Activated B cell treated with CpG ODN at 0.5 μM for 24 hours (primary cell): ENCODE results near the gene HAX1. TPM values are rescaled to one million over a fixed set of nuclear protein-coding genes. Genes with fewer than 3 reads are reported as not detected.
A peak's percentile ranks its signal among the peaks of the same experiment; 100 is the strongest.
"Not testable (repeated sequence)": the region's sequence is repeated elsewhere in the genome, so short reads cannot be mapped to it uniquely, and the experiment has no call there.

Source experiments
- ATAC-seq: fragments of 200-7000 bp; cut with Tn5 transposase; one replicate; pipeline ENCODE4 v1.10.0; 2021; ENCODE audit warnings: low read depth, mild to moderate bottlenecking, moderate library complexity
- CTCF ChIA-PET: fragments of 350-600 bp; sonication (Branson Sonifier 250); formaldehyde crosslinking; loops from one replicate; lab custom pipeline; 2021; ENCODE audit warnings: antibody characterized with exemption; lab: Charles Lee
- POLR2A ChIA-PET: fragments of 350-600 bp; sonication (Branson Sonifier 250); formaldehyde crosslinking; loops from one replicate; lab custom pipeline; 2021; ENCODE audit warnings: antibody characterized with exemption; lab: Charles Lee
- DNase-seq: peaks from one replicate; pipeline ENCODE4 v3.0.0; 2022
- H3K27ac Mint-ChIP-seq: one replicate; pipeline ENCODE4 v1.8.0; 2020; ENCODE audit warnings: mixed read lengths
- H3K27me3 Mint-ChIP-seq: one replicate; pipeline ENCODE4 v1.8.0; 2021; ENCODE audit warnings: mixed read lengths
- H3K36me3 Mint-ChIP-seq: one replicate; pipeline ENCODE4 v1.8.0; 2021; ENCODE audit warnings: low read depth, mixed read lengths
- H3K4me1 Mint-ChIP-seq: one replicate; pipeline ENCODE4 v1.8.0; 2021; ENCODE audit warnings: mixed read lengths
- H3K4me3 Mint-ChIP-seq: one replicate; pipeline ENCODE4 v1.8.0; 2020; ENCODE audit warnings: mild to moderate bottlenecking, mixed read lengths
- H3K9me3 Mint-ChIP-seq: one replicate; pipeline ENCODE4 v1.8.0; 2020; ENCODE audit warnings: mixed read lengths
- CTCF ChIP-seq: fragments of 200-600 bp; IDR thresholded peaks from one replicate; pipeline ENCODE4 v1.8.0; 2022; ENCODE audit warnings: antibody characterized with exemption, mild to moderate bottlenecking
- intact Hi-C: fragments of 100-400 bp; cut with micrococcal nuclease; formaldehyde crosslinking; loops from one replicate; pipeline ENCODE4 v1.15.1; 2024
- total RNA-seq: library from RNA; stranded (reverse); gene quantifications from 2 replicates; pipeline ENCODE4 v1.2.3, GENCODE V29; 2022

HAX1 gene
- 89.4 and 93.0 TPM in 2 replicates for total RNA-seq

DNA sequence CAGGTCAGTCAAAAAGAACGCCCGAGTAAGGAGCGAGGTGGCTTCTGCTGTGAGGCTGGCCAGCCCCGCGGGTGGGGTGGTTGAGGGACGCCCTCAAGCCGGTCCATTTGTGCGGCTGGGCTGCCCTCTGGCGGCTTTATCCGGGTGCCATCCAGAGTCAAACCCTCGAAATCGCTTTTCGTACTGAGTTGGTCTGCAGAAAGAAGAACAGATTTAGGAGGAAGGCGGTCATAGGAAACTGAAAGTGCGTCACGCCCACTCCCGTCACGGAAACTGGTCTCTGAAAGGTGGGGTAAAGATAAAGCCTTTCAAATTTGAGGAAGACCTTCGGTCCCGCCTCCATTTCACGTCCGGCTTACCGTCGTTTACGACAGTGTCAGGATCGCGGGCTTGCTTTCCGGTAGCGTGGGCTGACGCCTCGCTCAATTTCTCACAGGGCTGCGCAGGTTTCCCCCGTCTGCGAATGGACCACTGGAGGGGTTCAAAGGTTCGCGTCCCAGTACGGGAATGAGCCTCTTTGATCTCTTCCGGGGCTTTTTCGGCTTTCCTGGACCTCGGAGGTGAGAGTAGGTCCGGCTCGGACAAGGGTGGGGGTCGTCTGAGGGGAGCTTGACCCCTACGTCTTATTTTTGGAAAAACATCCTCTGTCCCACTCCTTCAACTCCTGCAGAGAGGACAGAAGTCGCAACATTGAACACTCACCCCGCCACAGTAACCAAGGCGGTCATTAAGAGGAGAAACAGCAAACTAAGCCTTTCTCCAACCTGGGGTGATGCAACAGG lies at the start of gene HAX1:
Gene HAX1 (plus strand): TSS at position 413 of the 782 bp plus-strand sequence. CDS start 95 bp downstream, at position 508.
- Mint-ChIP-seq H3K9me3 (no peaks in the 10 kb centered on the region), H3K4me3 (peak within 1 kb of the TSS; percentile 96), H3K36me3 (peaks cover 63% of the 10 kb centered on the region), H3K4me1 (peaks cover 39% of the 10 kb centered on the region), H3K27ac (peak within 1 kb of the TSS; percentile 97), H3K27me3 (no peaks in the 10 kb centered on the region)
- peak; percentile 88 for DNase-seq
- POLR2A ChIA-PET, result interaction anchor here (0.5 to 2.2 kb wide), 21 partner anchors 51 to 1472 kb away, joined by 3 to 14 read pairs (median 4); partner anchors contain the start of genes ATP8B2, JTB, RPS27 and UBAP2L
- peak; percentile 93 for ATAC-seq
- intact Hi-C loops, result loop anchor here (1.0 to 2.0 kb wide), 17 partner anchors 52 to 762 kb away; partner anchors contain the start of genes CRTC2, DENND4B, GATAD2B and RPS27
- CTCF ChIA-PET, result interaction anchor here (0.5 to 3.5 kb wide), 13 partner anchors 25 to 904 kb away, joined by 3 to 24 read pairs (median 4); partner anchors contain the start of gene TPM3
- TF ChIP-seq CTCF, result peak; percentile 46

DNA sequence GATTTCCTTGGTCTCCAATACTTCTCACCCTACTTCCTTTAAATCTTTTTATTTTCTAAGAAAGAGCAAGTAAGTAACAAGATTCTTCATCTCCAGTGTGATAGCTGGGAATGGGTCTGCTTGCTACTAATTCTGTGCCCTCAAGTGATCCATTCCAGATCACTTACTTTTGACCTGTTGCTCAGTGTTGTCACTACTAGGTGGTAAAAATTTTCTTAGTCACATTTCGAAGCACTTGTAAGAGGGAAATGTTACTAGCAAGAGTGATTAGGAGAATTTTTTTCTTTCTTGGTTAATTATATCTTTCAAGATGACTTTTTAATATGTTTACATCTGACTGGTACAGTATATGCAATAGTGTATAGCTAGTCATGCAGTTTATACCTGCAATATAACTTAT lies 49.5 kb upstream of the HAX1 start:
- no peak for ATAC-seq
- no peak for TF ChIP-seq CTCF
- CTCF ChIA-PET, result no interaction called here
- no peak for DNase-seq
- POLR2A ChIA-PET, result interaction anchor here (1.3 kb wide), 1 partner anchor 43 kb away, joined by 3 read pairs; no protein-coding TSS in a partner anchor
- Mint-ChIP-seq H3K27ac (peak overlapping the region; percentile 76), H3K4me1 (peaks cover 72% of the 10 kb centered on the region), H3K27me3 (no peaks in the 10 kb centered on the region), H3K36me3 (peaks cover 68% of the 10 kb centered on the region), H3K4me3 (peak overlapping the region; percentile 62), H3K9me3 (no peaks in the 10 kb centered on the region)
- intact Hi-C loops, result loop anchor here (2.0 kb wide), 1 partner anchor 14 kb away; no protein-coding TSS in a partner anchor

DNA sequence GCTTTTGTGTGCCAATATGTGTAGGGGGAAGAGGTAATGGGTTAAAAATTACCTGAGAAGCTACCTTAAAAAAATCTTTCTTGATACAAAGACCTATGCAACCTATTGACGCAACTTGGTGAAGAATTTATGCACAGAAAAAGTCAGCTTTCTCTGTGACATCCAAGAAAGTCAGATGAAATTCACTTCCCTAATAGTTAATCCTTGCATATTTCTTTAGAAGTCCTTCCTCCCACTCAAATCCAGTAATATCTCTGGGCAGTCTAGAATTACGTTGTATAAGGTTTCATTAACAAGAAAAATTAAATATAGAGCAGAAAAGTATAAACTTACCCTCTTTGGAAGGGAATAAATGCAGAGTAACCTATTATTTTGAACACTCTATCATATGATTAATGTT lies 48.8 kb upstream of the HAX1 start:
- no peak for DNase-seq
- TF ChIP-seq CTCF, result no peak
- Mint-ChIP-seq H3K27ac (peak overlapping the region; percentile 59), H3K27me3 (no peaks in the 10 kb centered on the region), H3K9me3 (no peaks in the 10 kb centered on the region), H3K4me3 (no peak overlapping the region), H3K4me1 (peaks cover 65% of the 10 kb centered on the region), H3K36me3 (peaks cover 68% of the 10 kb centered on the region)
- CTCF ChIA-PET, result no interaction called here
- POLR2A ChIA-PET, result interaction anchor here (1.3 kb wide), 1 partner anchor 42 kb away, joined by 3 read pairs; no protein-coding TSS in a partner anchor
- ATAC-seq, result no peak
- intact Hi-C loops, result loop anchor here (2.0 kb wide), 1 partner anchor 13 kb away; no protein-coding TSS in a partner anchor

GRCh38 chr1:154225370-154225769 lies 47.1 kb upstream of the HAX1 start:
- TF ChIP-seq CTCF, result no peak
- no peaks in the 10 kb centered on the region for H3K27me3 Mint-ChIP-seq
- H3K27ac Mint-ChIP-seq, result no peak overlapping the region
- H3K4me3 Mint-ChIP-seq, result no peak overlapping the region
- H3K4me1 Mint-ChIP-seq, result peaks cover 50% of the 10 kb centered on the region
- ATAC-seq (no peak), DNase-seq (no peak)
- ChIA-PET POLR2A (interaction anchor here (0.6 kb wide), 1 partner anchor 20 kb away, joined by 4 read pairs; no protein-coding TSS in a partner anchor), CTCF (no interaction called here)
- intact Hi-C loops, result no loop called here
- peaks cover 66% of the 10 kb centered on the region for H3K36me3 Mint-ChIP-seq
- H3K9me3 Mint-ChIP-seq, result no peaks in the 10 kb centered on the region

DNA sequence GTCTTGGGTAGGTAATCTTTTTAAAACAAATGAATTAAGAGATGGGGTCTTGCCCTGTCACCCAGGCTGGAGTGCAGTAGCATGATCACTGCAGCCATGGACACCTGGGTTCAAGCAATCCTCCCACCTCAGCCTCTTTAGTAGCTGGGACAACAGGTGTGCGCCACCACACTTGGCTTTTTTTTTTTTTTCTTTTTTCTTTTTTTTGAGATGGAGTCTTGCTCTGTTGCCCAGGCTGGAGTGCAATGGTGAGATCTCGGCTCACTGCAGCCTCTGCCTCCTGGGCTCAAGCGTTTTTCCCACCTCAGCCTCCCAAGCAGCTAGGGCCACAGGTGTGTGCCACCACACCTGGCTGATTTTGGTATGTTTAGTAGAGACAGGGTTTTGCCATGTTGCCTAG lies 41.3 kb upstream of the HAX1 start:
- H3K4me1 Mint-ChIP-seq, H3K27me3 Mint-ChIP-seq, CTCF ChIA-PET, ATAC-seq, H3K9me3 Mint-ChIP-seq, H3K27ac Mint-ChIP-seq, DNase-seq, intact Hi-C loops, H3K4me3 Mint-ChIP-seq, POLR2A ChIA-PET: not testable (repeated sequence)
- peaks cover 87% of the 10 kb centered on the region for H3K36me3 Mint-ChIP-seq

DNA sequence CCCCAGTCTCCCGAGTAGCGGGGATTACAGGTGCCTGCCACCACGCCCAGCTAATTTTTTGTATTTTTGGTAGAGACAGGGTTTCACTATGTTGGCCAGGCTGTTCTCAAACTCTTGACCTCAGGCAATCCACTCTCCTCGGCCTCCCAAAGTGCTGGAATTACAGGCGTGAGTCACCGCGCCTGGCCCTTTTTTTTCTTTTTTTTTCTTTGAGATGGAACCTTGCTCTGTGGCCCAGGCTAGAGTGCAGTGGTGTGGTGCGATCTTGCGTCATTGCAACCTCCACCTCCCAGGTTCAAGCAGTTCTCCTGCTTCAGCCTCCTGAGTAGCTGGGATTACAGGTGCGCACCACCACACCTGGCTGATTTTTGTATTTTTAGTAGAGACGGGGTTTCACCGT lies 39.3 kb upstream of the HAX1 start:
- H3K27me3 Mint-ChIP-seq, CTCF ChIA-PET, H3K4me3 Mint-ChIP-seq, DNase-seq, H3K27ac Mint-ChIP-seq, intact Hi-C loops, ATAC-seq, H3K4me1 Mint-ChIP-seq, H3K9me3 Mint-ChIP-seq: not testable (repeated sequence)
- peaks cover 88% of the 10 kb centered on the region for H3K36me3 Mint-ChIP-seq
- POLR2A ChIA-PET, result interaction anchor here (0.7 kb wide), 1 partner anchor 16 kb away, joined by 3 read pairs; no protein-coding TSS in a partner anchor
